ENCODE data around the gene SMPD2.

DNA sequence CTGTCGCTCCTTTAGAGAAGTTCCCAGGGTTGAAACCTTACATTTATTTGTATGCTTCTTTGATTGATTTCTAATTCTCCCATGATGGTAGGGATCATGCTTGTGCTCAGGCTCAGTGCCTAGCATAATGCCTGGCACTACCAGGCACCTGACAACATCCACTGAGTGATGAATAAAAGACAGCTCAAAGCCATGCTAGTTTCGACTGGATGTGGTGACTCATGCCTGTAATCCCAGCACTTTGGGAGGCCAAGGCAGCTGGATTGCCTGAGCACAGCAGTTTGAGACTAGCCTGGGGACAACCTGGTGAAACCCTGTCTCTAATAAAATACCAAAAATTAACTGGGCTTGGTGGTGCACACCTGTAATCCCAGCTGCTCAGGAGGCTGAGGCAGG, 46.6 kb upstream of the SMPD2 start:
- TF ChIP-seq, protein P1, sequence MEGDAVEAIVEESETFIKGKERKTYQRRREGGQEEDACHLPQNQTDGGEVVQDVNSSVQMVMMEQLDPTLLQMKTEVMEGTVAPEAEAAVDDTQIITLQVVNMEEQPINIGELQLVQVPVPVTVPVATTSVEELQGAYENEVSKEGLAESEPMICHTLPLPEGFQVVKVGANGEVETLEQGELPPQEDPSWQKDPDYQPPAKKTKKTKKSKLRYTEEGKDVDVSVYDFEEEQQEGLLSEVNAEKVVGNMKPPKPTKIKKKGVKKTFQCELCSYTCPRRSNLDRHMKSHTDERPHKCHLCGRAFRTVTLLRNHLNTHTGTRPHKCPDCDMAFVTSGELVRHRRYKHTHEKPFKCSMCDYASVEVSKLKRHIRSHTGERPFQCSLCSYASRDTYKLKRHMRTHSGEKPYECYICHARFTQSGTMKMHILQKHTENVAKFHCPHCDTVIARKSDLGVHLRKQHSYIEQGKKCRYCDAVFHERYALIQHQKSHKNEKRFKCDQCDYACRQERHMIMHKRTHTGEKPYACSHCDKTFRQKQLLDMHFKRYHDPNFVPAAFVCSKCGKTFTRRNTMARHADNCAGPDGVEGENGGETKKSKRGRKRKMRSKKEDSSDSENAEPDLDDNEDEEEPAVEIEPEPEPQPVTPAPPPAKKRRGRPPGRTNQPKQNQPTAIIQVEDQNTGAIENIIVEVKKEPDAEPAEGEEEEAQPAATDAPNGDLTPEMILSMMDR (IDR thresholded peaks at IDR 0.05), result no peak
- TF ChIP-seq EZH2 (IDR thresholded peaks at IDR 0.05; ENCODE audit: borderline replicate concordance, insufficient read depth, low read depth, low read length, poor library complexity, severe bottlenecking), result no peak
